ENCODE results near the gene NEGR1.

- TF ChIP-seq POLR2AphosphoS5 (IDR thresholded peaks at IDR 0.05) (no peak), CTCF (IDR thresholded peaks at IDR 0.05) (no peak), POLR2A (IDR thresholded peaks at IDR 0.05) (no peak)
Measured at GRCh38 chr1:71645015-71645414, 637.3 kb downstream of the NEGR1 start.

All from transverse colon (tissue), 4 donors.